Activated CD4-positive, alpha-beta T cell treated with anti-CD3 and anti-CD28 coated beads for 36 hours (primary cell): ENCODE data around the gene RINT1. TPM values are rescaled to one million over a fixed set of nuclear protein-coding genes. Genes with fewer than 3 reads are reported as not detected.
"Not testable (repeated sequence)": the region's sequence is repeated elsewhere in the genome, so short reads cannot be mapped to it uniquely, and the experiment has no call there.

ENCODE experiments used
- ATAC-seq: fragments of 200-7000 bp; cut with Tn5 transposase; one replicate; pipeline ENCODE4 v1.10.0; 2021; ENCODE audit warnings: mild to moderate bottlenecking, moderate library complexity
- CTCF ChIA-PET: fragments of 350-600 bp; sonication (Branson Sonifier 250); formaldehyde crosslinking; loops from one replicate; lab custom pipeline; 2021; ENCODE audit warnings: antibody characterized with exemption; lab: Charles Lee
- POLR2A ChIA-PET: fragments of 350-600 bp; sonication (Branson Sonifier 250); formaldehyde crosslinking; loops from one replicate; lab custom pipeline; 2021; ENCODE audit warnings: antibody characterized with exemption, inconsistent platforms; lab: Charles Lee
- DNase-seq: peaks from one replicate; pipeline ENCODE4 v3.0.0-alpha.2; 2020
- H3K27ac Mint-ChIP-seq: one replicate; pipeline ENCODE4 v1.8.0; 2021; ENCODE audit warnings: mixed read lengths
- H3K27me3 Mint-ChIP-seq: one replicate; pipeline ENCODE4 v1.8.0; 2021; ENCODE audit warnings: mixed read lengths
- H3K36me3 Mint-ChIP-seq: one replicate; pipeline ENCODE4 v1.8.0; 2021; ENCODE audit warnings: low read depth, mixed read lengths
- H3K4me1 Mint-ChIP-seq: one replicate; pipeline ENCODE4 v1.8.0; 2021; ENCODE audit warnings: mixed read lengths
- H3K4me3 Mint-ChIP-seq: one replicate; pipeline ENCODE4 v1.8.0; 2021; ENCODE audit warnings: mild to moderate bottlenecking, moderate library complexity, mixed read lengths
- H3K9me3 Mint-ChIP-seq: one replicate; pipeline ENCODE4 v1.8.0; 2021; ENCODE audit warnings: low read depth, mixed read lengths
- intact Hi-C, 2 experiments: fragments of 100-400 bp; cut with DNase I in 1 of 2; cut with micrococcal nuclease in 1 of 2; formaldehyde crosslinking; loops; one replicate each; pipeline versions ENCODE4 v1.14.2 to v1.15.1; 2022 to 2024; cut with DNase I, micrococcal nuclease
- total RNA-seq, 2 experiments: library from RNA; stranded (reverse); gene quantifications; one replicate each; pipeline ENCODE4 v1.2.3, GENCODE V29; 2021

The RINT1 gene
- total RNA-seq, 2 experiments from 2014 or later = 21.2 to 26.2 TPM

- CTCF ChIA-PET, H3K27me3 Mint-ChIP-seq, DNase-seq, H3K36me3 Mint-ChIP-seq, H3K4me3 Mint-ChIP-seq, H3K27ac Mint-ChIP-seq, H3K4me1 Mint-ChIP-seq, intact Hi-C loops, H3K9me3 Mint-ChIP-seq, POLR2A ChIA-PET, ATAC-seq: not testable (repeated sequence)
These were observed 67.1 kb downstream of the RINT1 start for GRCh38 chr7:105599080-105599479.

GRCh38 chr7:105599551-105599950, 67.5 kb downstream of the RINT1 start:
- intact Hi-C loops = no loop called here
- CTCF ChIA-PET = interaction anchor here (0.7 kb wide), 1 partner anchor 173 kb away, joined by 3 read pairs; no protein-coding TSS in a partner anchor
- POLR2A ChIA-PET = no interaction called here
- Mint-ChIP-seq H3K27me3 (peaks cover 2% of the 10 kb centered on the region), H3K4me3 (no peak overlapping the region), H3K9me3 (no peaks in the 10 kb centered on the region), H3K4me1 (no peaks in the 10 kb centered on the region), H3K36me3 (no peaks in the 10 kb centered on the region), H3K27ac (no peak overlapping the region)
- ATAC-seq (no peak), DNase-seq (no peak)

GRCh38 chr7:105600720-105601550, 68.9 kb downstream of the RINT1 start:
- Mint-ChIP-seq H3K4me3 (no peak overlapping the region), H3K27ac (no peak overlapping the region), H3K27me3 (peaks cover 2% of the 10 kb centered on the region), H3K36me3 (no peaks in the 10 kb centered on the region), H3K4me1 (no peaks in the 10 kb centered on the region), H3K9me3 (no peaks in the 10 kb centered on the region)
- intact Hi-C loops = no loop called here
- ATAC-seq (no peak), DNase-seq (no peak)
- ChIA-PET CTCF (interaction anchor here (1.0 kb wide), 1 partner anchor 564 kb away, joined by 3 read pairs; no protein-coding TSS in a partner anchor), POLR2A (no interaction called here)

GRCh38 chr7:105602325-105603305, 70.6 kb downstream of the RINT1 start:
- H3K27me3 Mint-ChIP-seq = no peaks in the 10 kb centered on the region
- ChIA-PET CTCF (no interaction called here), POLR2A (no interaction called here)
- DNase-seq = no peak
- no peaks in the 10 kb centered on the region for H3K36me3 Mint-ChIP-seq
- H3K4me1 Mint-ChIP-seq = no peaks in the 10 kb centered on the region
- intact Hi-C loops = no loop called here
- H3K27ac Mint-ChIP-seq = no peak overlapping the region
- H3K9me3 Mint-ChIP-seq = no peaks in the 10 kb centered on the region
- ATAC-seq = no peak
- no peak overlapping the region for H3K4me3 Mint-ChIP-seq

GRCh38 chr7:105610165-105610930, 78.3 kb downstream of the RINT1 start:
- no peaks in the 10 kb centered on the region for H3K27me3 Mint-ChIP-seq
- CTCF ChIA-PET = no interaction called here
- no peaks in the 10 kb centered on the region for H3K4me1 Mint-ChIP-seq
- H3K4me3 Mint-ChIP-seq = no peak overlapping the region
- intact Hi-C loops = no loop called here
- H3K27ac Mint-ChIP-seq = no peak overlapping the region
- ATAC-seq = no peak
- DNase-seq = no peak
- peaks cover 12% of the 10 kb centered on the region for H3K36me3 Mint-ChIP-seq
- POLR2A ChIA-PET = no interaction called here
- H3K9me3 Mint-ChIP-seq = no peaks in the 10 kb centered on the region

GRCh38 chr7:105611856-105612775, 80.1 kb downstream of the RINT1 start:
- Mint-ChIP-seq H3K4me3 (no peak overlapping the region), H3K36me3 (peaks cover 12% of the 10 kb centered on the region), H3K4me1 (no peaks in the 10 kb centered on the region), H3K27me3 (no peaks in the 10 kb centered on the region), H3K27ac (no peak overlapping the region), H3K9me3 (no peaks in the 10 kb centered on the region)
- ATAC-seq (no peak), DNase-seq (no peak)
- intact Hi-C loops = no loop called here
- POLR2A ChIA-PET = no interaction called here
- CTCF ChIA-PET = no interaction called here

GRCh38 chr7:105612806-105613205, 80.8 kb downstream of the RINT1 start:
- H3K4me3 Mint-ChIP-seq = no peak overlapping the region
- intact Hi-C loops = no loop called here
- POLR2A ChIA-PET = no interaction called here
- CTCF ChIA-PET = interaction anchor here (0.6 kb wide), 1 partner anchor 46 kb away, joined by 3 read pairs; no protein-coding TSS in a partner anchor
- no peaks in the 10 kb centered on the region for H3K9me3 Mint-ChIP-seq
- DNase-seq (no peak), ATAC-seq (no peak)
- H3K27me3 Mint-ChIP-seq = no peaks in the 10 kb centered on the region
- H3K4me1 Mint-ChIP-seq = no peaks in the 10 kb centered on the region
- no peak overlapping the region for H3K27ac Mint-ChIP-seq
- H3K36me3 Mint-ChIP-seq = peaks cover 13% of the 10 kb centered on the region

- no peak for ATAC-seq
- intact Hi-C loops = no loop called here
- Mint-ChIP-seq H3K36me3 (peaks cover 19% of the 10 kb centered on the region), H3K27me3 (no peaks in the 10 kb centered on the region), H3K27ac (no peak overlapping the region), H3K4me1 (no peaks in the 10 kb centered on the region), H3K9me3 (no peaks in the 10 kb centered on the region), H3K4me3 (no peak overlapping the region)
- no peak for DNase-seq
- POLR2A ChIA-PET = no interaction called here
- CTCF ChIA-PET = interaction anchor here (0.6 kb wide), 1 partner anchor 45 kb away, joined by 3 read pairs; no protein-coding TSS in a partner anchor
These were observed 81.8 kb downstream of the RINT1 start for GRCh38 chr7:105613611-105614330.

- Mint-ChIP-seq H3K27me3 (no peaks in the 10 kb centered on the region), H3K27ac (no peak overlapping the region), H3K36me3 (peaks cover 20% of the 10 kb centered on the region), H3K4me3 (no peak overlapping the region), H3K4me1 (no peaks in the 10 kb centered on the region), H3K9me3 (no peaks in the 10 kb centered on the region)
- ATAC-seq = no peak
- intact Hi-C loops = no loop called here
- POLR2A ChIA-PET = no interaction called here
- DNase-seq = no peak
- CTCF ChIA-PET = no interaction called here
These were observed 82.4 kb downstream of the RINT1 start for GRCh38 chr7:105614341-105614840.
